CD4-positive, alpha-beta T cell (primary cell): ENCODE measurements around the gene DDC. TPM values are rescaled to one million over a fixed set of nuclear protein-coding genes. Genes with fewer than 3 reads are reported as not detected.
"Not testable (repeated sequence)": the region's sequence is repeated elsewhere in the genome, so short reads cannot be mapped to it uniquely, and the experiment has no call there.

Source experiments
- ATAC-seq: fragments of 200-7000 bp; cut with Tn5 transposase; one replicate; pipeline ENCODE4 v1.10.0; 2022; ENCODE audit warnings: mild to moderate bottlenecking; ENCODE audit not compliant: poor library complexity
- CTCF ChIA-PET: fragments of 350-600 bp; sonication (Branson Sonifier 250); formaldehyde crosslinking; loops from one replicate; lab custom pipeline; 2021; ENCODE audit warnings: antibody characterized with exemption, inconsistent platforms; lab: Charles Lee
- POLR2A ChIA-PET: fragments of 350-600 bp; sonication (Branson Sonifier 250); formaldehyde crosslinking; loops from one replicate; lab custom pipeline; 2021; ENCODE audit warnings: antibody characterized with exemption, inconsistent platforms; lab: Charles Lee
- DNase-seq, 14 experiments: peaks; one replicate each; pipeline ENCODE4 v3.0.0-alpha.2; 2013 to 2020; ENCODE audit warnings: mixed read lengths in 2 of 14
- H3K27ac ChIP-seq, 2 donors: one replicate each; pipeline versions ENCODE4 v1.5.1 to v1.7.0; 2013; ENCODE audit warnings: low read length in 2 of 2, low read depth in 1 of 2, mild to moderate bottlenecking in 1 of 2
- H3K27me3 ChIP-seq, 2 experiments: 1 replicate in 1 of 2; 2 replicates in 1 of 2; pipeline versions ENCODE4 v1.6.1 to v1.7.0; 2013; ENCODE audit warnings: low read length in 2 of 2, control low read depth in 1 of 2, mild to moderate bottlenecking in 1 of 2, moderate library complexity in 1 of 2; ENCODE audit not compliant: insufficient read depth in 2 of 2, control insufficient read depth in 1 of 2
- H3K36me3 ChIP-seq: one replicate; pipeline ENCODE4 v1.6.1; 2013; ENCODE audit warnings: low read length, control low read depth; ENCODE audit not compliant: insufficient read depth
- H3K4me1 ChIP-seq: one replicate; pipeline ENCODE4 v1.6.1; 2013; ENCODE audit warnings: low read length, control low read depth; ENCODE audit not compliant: insufficient read depth
- H3K4me3 ChIP-seq: one replicate; pipeline ENCODE4 v1.5.1; 2013; ENCODE audit warnings: mild to moderate bottlenecking, low read length, moderate library complexity
- H3K9me3 ChIP-seq, 2 experiments: 1 replicate in 1 of 2; 2 replicates in 1 of 2; pipeline versions ENCODE4 v1.6.1 to v1.7.0; 2013; ENCODE audit warnings: low read length in 2 of 2, mild to moderate bottlenecking in 2 of 2, control low read depth in 1 of 2, moderate library complexity in 1 of 2; ENCODE audit not compliant: control insufficient read depth in 1 of 2, insufficient read depth in 1 of 2
- H3K27ac Mint-ChIP-seq: one replicate; pipeline ENCODE4 v1.8.0; 2020; ENCODE audit warnings: mixed read lengths
- H3K27me3 Mint-ChIP-seq: one replicate; pipeline ENCODE4 v1.8.0; 2021; ENCODE audit warnings: mixed read lengths
- H3K36me3 Mint-ChIP-seq: one replicate; pipeline ENCODE4 v1.8.0; 2021; ENCODE audit warnings: low read depth, mixed read lengths
- H3K4me1 Mint-ChIP-seq: one replicate; pipeline ENCODE4 v1.8.0; 2021; ENCODE audit warnings: low read depth, mixed read lengths
- H3K4me3 Mint-ChIP-seq: one replicate; pipeline ENCODE4 v1.8.0; 2020; ENCODE audit warnings: mild to moderate bottlenecking, mixed read lengths
- H3K9me3 Mint-ChIP-seq: one replicate; pipeline ENCODE4 v1.8.0; 2020; ENCODE audit warnings: mixed read lengths
- CTCF ChIP-seq: fragments of 200-600 bp; IDR thresholded peaks from one replicate; pipeline ENCODE4 v1.8.0; 2022; ENCODE audit warnings: antibody characterized with exemption, mild to moderate bottlenecking
- intact Hi-C, 2 experiments: fragments of 100-400 bp; cut with DNase I in 1 of 2; cut with micrococcal nuclease in 1 of 2; formaldehyde crosslinking; loops; one replicate each; pipeline versions ENCODE4 v1.15.1 to v1.9.0; 2023 to 2025; cut with DNase I, micrococcal nuclease
- total RNA-seq, 174 experiments: library from RNA in 2 of 174; stranded (reverse) in 2 of 174; gene quantifications; one replicate each; pipeline ENCODE4 v1.2.3 and lab custom pipeline; 2021 to 2026

The DDC gene
- total RNA-seq, 2 experiments from 2014 or later, result not detected

GRCh38 chr7:50537417-50537816, 27.8 kb downstream of the DDC start:
- no peak for DNase-seq
- no peak for TF ChIP-seq CTCF
- Mint-ChIP-seq H3K4me1 (no peaks in the 10 kb centered on the region), H3K4me3 (no peak overlapping the region), H3K9me3 (no peaks in the 10 kb centered on the region), H3K27ac (no peak overlapping the region), H3K36me3 (no peaks in the 10 kb centered on the region), H3K27me3 (peaks cover 2% of the 10 kb centered on the region)
- Histone ChIP-seq H3K9me3 (no peaks in the 10 kb centered on the region), H3K27me3 (no peaks in the 10 kb centered on the region), H3K36me3 (no peaks in the 10 kb centered on the region), H3K4me3 (no peak overlapping the region), H3K4me1 (no peaks in the 10 kb centered on the region), H3K27ac (no peak overlapping the region)
- ChIA-PET CTCF (no interaction called here), POLR2A (no interaction called here)
- intact Hi-C loops, result no loop called here
- ATAC-seq, result no peak

- H3K9me3 ChIP-seq, H3K9me3 Mint-ChIP-seq, CTCF ChIA-PET, H3K27ac Mint-ChIP-seq, DNase-seq, H3K4me1 ChIP-seq, H3K4me1 Mint-ChIP-seq, POLR2A ChIA-PET, H3K36me3 Mint-ChIP-seq, H3K27me3 ChIP-seq, H3K27ac ChIP-seq, ATAC-seq, H3K4me3 Mint-ChIP-seq, intact Hi-C loops, H3K4me3 ChIP-seq, H3K36me3 ChIP-seq: not testable (repeated sequence)
- peaks cover 16% of the 10 kb centered on the region for H3K27me3 Mint-ChIP-seq
Measured at GRCh38 chr7:50535291-50535711, 29.9 kb downstream of the DDC start.

GRCh38 chr7:50534690-50535290, 30.4 kb downstream of the DDC start:
- H3K9me3 ChIP-seq, result no peaks in the 10 kb centered on the region
- H3K4me1 Mint-ChIP-seq, result no peaks in the 10 kb centered on the region
- ATAC-seq, result no peak
- peaks cover 0 to 4% of the 10 kb centered on the region in 2 experiments for H3K27me3 ChIP-seq
- CTCF ChIA-PET, result no interaction called here
- H3K27me3 Mint-ChIP-seq, result peaks cover 16% of the 10 kb centered on the region
- POLR2A ChIA-PET, result no interaction called here
- H3K36me3 ChIP-seq, result no peaks in the 10 kb centered on the region
- peak in 2 of 14 experiments; percentile 25 to 37 for DNase-seq
- no peak overlapping the region for H3K27ac Mint-ChIP-seq
- no peak overlapping the region for H3K4me3 Mint-ChIP-seq
- no peaks in the 10 kb centered on the region for H3K36me3 Mint-ChIP-seq
- intact Hi-C loops, result no loop called here
- no peak for TF ChIP-seq CTCF
- H3K27ac ChIP-seq, result no peak overlapping the region
- no peaks in the 10 kb centered on the region for H3K4me1 ChIP-seq
- no peaks in the 10 kb centered on the region for H3K9me3 Mint-ChIP-seq
- H3K4me3 ChIP-seq, result no peak overlapping the region

- Mint-ChIP-seq H3K4me1 (no peaks in the 10 kb centered on the region), H3K36me3 (no peaks in the 10 kb centered on the region), H3K9me3 (no peaks in the 10 kb centered on the region), H3K4me3 (no peak overlapping the region), H3K27ac (no peak overlapping the region), H3K27me3 (peaks cover 16% of the 10 kb centered on the region)
- CTCF ChIA-PET, result no interaction called here
- ATAC-seq (no peak), DNase-seq (no peak)
- Histone ChIP-seq H3K27ac (no peak overlapping the region), H3K27me3 (peaks cover 0 to 4% of the 10 kb centered on the region in 2 experiments), H3K4me3 (no peak overlapping the region), H3K36me3 (no peaks in the 10 kb centered on the region), H3K4me1 (no peaks in the 10 kb centered on the region), H3K9me3 (no peaks in the 10 kb centered on the region)
- POLR2A ChIA-PET, result no interaction called here
- intact Hi-C loops, result no loop called here
- TF ChIP-seq CTCF, result no peak
Measured at GRCh38 chr7:50533866-50534265, 31.3 kb downstream of the DDC start.
